Eye (tissue), 1 donor: ENCODE results near the gene MTFR1L.
A peak's percentile ranks its signal among the peaks of the same experiment; 100 is the strongest.

ENCODE experiments used
- DNase-seq: peaks from one replicate; pipeline ENCODE4 v3.0.0-alpha.2; 2015

Gene MTFR1L

DNA sequence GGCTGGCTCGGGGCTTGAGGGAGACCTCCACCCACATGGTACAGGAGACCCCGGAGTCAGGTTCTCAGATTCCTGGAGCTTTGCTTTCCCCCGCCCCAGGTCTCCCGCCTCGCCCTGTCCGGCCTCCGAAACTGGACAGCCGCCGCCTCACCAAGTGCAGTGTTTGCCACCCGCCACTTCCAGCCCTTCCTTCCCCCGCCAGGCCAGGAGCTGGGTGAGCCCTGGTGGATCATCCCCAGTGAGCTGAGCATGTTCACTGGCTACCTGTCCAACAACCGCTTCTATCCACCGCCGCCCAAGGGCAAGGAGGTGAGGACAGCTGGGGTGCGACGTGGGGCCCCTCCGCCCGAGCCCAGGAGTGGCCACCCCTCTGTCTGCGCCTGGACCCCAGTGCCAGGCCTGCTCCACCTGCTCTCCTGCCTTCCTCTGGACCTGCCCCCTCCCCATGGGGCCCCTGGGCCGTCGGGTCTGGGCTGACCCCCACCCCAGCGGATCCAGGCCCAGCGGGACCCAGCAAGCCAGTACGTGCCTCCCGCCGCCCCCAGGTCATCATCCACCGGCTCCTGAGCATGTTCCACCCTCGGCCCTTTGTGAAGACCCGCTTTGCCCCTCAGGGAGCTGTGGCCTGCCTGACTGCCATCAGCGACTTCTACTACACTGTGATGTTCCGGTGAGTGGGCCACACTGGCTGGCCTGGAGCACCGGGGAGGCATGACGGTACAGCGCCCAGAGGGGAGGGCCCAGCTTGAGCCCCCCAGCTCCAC is 11.1 kb upstream of the MTFR1L start:
- no peak for DNase-seq

DNA sequence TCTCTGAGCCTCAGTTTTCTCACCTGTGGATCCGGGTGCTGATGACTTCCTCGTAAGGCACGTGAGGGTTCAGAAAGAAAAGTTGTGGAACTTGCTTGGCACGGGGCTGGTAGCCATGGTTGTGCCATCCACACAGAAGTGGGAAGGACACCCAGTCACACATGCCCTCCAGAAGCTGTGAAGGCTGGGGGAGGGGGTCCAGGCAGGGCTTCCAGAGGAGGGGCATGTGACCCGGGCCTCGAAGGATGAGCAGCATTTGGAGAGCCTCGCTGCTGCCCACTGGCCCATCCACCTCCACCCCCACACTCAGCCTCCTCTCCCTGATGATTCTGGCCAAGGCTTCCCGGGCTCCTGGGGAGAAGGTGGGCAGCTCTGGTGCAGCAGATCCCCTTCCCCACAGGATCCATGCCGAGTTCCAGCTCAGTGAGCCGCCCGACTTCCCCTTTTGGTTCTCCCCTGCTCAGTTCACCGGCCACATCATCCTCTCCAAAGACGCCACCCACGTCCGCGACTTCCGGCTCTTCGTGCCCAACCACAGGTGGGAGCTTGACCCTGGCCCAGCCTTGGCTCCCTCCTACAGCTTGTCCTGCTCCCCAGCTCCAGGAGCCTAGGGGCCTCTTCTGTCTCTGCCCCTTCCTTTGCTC is 10.3 kb upstream of the MTFR1L start:
- DNase-seq, result no peak

DNA sequence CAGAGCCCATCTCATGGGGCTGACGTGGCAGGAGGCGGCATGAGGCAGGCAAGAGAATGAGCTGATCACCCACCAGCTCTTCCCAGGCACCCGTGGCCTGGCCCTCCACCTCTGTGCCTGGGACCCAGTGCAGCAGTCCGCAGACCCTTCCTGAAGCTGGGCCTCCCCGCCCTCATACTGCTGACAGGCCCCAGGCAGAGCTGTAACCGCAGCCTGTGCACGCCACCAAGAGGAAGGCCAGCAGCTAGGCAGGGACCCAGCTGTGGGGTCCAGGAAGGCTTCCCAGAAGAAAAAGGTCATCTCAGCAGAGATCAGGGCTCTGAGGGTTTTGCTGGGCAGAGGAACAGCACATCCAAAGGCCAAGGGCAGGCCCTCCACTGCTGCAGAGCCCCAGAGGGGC is 9.8 kb upstream of the MTFR1L start:
- no peak for DNase-seq

DNA sequence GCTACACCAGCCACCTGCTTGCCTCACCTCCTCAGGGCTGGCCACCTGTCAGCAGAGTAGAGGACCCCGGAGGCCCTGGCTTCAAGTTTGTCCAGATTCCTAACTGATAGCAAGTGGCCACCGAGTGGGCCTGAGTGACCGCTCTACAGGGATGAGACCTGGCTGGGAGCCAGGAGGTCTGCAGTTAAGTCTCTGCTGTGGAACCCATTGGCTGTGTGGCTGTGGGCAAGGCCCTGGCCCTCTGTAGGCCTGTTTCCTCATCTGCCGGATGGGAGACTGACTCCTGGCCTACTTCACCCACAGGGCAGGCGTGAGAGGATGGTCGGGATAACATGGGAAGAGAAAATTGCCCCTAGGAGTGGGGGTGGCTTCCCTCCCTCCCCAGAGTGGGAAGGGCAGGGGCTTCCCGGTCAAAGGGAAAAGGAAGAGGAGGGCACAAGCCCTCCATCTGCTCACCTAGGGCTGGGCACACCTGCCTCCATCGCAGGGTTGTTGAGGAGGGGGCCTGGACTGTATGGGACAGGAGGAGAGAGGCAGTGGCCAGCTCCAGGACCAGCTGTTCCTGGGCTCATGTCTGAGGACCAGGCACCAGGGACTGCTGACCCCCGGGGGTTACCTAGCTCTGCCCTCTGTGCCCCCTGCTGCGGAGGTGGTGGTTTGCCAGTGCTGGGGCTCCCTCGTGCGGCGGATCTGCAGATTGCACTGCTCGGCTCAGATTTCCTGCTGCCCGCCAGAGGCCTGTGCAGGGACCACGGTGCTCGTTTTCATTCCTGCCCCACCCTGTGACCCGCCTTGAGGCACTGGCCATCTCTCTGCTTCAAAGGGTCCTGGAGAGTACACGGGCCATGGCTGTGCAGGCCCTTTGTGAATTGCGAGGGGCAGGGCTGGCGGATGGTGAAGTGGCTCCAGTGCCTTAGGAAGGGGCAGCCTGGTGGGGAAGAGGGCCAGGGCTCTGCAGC is 9.1 kb upstream of the MTFR1L start:
- DNase-seq, result peak; percentile 91

- no peak for DNase-seq
These were observed 8.2 kb upstream of the MTFR1L start for GRCh38 chr1:25811384-25812082.

DNA sequence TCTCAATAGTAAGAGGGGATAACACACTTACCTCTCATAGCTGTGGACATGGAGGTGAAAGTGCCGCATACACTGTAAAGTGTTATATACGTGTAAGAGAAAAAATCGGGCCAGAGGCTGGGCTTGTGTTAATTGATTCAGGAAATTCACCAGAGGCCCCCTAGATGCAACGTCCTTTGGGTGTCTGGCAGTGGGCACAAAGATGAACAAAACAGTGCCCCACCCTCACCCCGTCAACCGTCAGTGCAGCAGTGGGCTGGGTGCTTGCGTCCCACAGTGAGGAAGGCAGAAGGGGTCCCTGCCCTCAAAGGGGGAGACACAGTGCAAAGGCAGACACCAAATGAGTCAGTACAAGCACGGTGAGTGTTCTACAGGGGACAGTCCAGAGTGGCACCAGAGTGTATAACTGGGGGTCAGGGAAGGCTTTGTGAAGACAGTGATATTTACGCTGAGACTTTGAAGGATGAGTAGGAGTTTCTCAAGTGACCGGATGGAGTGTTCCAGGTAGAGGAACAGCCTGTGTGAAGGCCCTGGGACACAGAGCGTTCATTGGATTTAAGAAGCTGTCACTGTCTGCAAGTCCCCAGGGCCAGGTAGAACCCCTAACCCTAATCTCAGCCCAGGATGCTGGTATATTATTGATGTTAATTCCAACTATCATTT is 6.6 kb upstream of the MTFR1L start:
- no peak for DNase-seq

GRCh38 chr1:25813734-25814471 is 5.9 kb upstream of the MTFR1L start:
- DNase-seq, result no peak

DNA sequence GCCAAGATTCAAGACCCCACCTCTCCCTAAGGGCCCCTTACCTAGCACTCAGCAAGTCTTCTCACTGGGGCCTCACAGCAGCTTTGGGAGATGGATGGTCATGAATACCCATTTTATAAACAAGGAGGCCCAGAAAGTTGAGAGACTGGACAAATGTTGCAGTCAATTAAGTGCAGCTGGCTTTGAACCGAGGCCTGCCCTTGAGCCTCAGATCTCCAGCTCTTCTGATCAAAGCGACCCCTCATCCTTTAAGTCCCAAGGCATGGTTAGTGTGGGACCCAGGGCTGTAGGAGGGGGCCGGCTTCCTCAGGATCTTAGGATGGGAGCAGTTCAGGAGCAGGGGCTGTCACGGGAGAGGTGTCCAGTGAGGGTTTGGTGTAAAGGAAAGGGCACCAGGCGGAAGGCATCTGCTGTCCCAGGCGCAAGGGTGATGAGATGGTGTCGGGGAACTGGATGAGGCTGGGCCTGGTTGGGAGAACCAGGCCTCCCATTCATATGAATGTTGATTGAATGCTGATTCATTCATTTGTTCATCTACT is 5.1 kb upstream of the MTFR1L start:
- DNase-seq, result no peak

DNA sequence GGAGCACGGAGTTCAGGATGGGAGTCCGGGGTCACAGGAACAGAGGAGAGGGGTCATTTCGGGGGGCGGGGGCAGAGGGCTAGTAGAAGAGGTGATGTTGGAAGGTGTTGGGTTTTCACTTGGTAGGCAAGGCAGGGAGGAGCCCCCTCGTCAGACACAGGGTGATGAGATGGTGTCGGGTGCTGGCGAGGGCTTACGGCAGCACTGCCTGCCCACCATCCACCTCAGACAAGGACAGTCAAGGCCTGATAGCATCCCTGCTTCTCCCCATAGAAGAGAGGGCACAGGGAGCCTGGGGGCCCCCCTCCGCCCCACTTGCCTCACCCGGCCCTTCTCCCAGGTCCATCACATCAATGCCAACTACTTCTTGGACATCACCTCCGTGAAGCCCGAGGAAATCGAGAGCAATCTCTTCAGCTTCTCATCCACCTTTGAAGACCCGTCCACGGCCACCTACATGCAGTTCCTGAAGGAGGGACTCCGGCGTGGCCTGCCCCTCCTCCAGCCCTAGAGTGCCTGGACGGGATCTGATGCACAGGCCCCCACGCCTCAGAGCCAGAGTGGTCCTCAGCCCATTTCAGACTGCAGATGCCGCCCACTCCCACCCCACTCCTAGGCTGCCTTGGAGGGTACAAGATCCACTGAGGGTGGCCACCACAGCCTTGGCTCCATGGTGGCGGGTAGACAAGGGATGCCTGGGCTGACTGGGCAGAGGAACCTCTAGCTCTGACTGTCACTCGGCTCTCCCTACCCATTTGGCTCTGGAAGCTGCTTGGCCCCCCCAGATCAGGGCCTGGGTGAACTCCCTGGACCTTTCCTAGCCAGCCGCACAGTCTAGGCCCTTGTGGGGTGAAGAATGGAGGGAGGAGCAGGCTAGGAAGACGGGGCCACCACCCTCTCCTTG is 4.3 kb upstream of the MTFR1L start:
- DNase-seq, result no peak

- no peak for DNase-seq
These were observed 3.5 kb upstream of the MTFR1L start for GRCh38 chr1:25816112-25816718.

GRCh38 chr1:25817840-25818501 is 1.8 kb upstream of the MTFR1L start:
- DNase-seq, result no peak

GRCh38 chr1:25818569-25818968 is 1.2 kb upstream of the MTFR1L start:
- no peak for DNase-seq

- DNase-seq, result peak; percentile 70
These were observed 725 bp downstream of the MTFR1L start for GRCh38 chr1:25820247-25821111.

GRCh38 chr1:25821112-25821476 is 1.3 kb downstream of the MTFR1L start:
- no peak for DNase-seq

GRCh38 chr1:25821630-25822091 is 1.9 kb downstream of the MTFR1L start:
- no peak for DNase-seq

GRCh38 chr1:25825605-25826004 is 5.9 kb downstream of the MTFR1L start:
- no peak for DNase-seq

GRCh38 chr1:25826571-25826970 is 6.8 kb downstream of the MTFR1L start:
- DNase-seq, result no peak

- no peak for DNase-seq
These were observed 8.7 kb downstream of the MTFR1L start for GRCh38 chr1:25828491-25828890.
